Vagina (tissue), 2 donors: Measurements from ENCODE around the gene TRDMT1. TPM values are rescaled to one million over a fixed set of nuclear protein-coding genes. Genes with fewer than 3 reads are reported as not detected.

Experiments
- DNase-seq, 2 donors: peaks; one replicate each; pipeline ENCODE4 v3.0.0-alpha.2; 2017; ENCODE audit errors: extremely low spot score in 2 of 2
- H3K27ac ChIP-seq: fragments of 200-600 bp; sonication (generic); one replicate; pipeline ENCODE4 v1.5.1; 2019
- H3K27me3 ChIP-seq: fragments of 200-600 bp; sonication (generic); one replicate; pipeline ENCODE4 v1.5.1; 2019
- H3K36me3 ChIP-seq, 2 donors: fragments of 200-600 bp; sonication (generic); one replicate each; pipeline ENCODE4 v1.5.1; 2017 to 2019
- H3K4me1 ChIP-seq: fragments of 200-600 bp; sonication (generic); one replicate; pipeline ENCODE4 v1.5.1; 2019
- H3K4me3 ChIP-seq, 2 donors: fragments of 200-600 bp; sonication (generic); 1 replicate in 1 of 2; 2 replicates in 1 of 2; pipeline ENCODE4 v1.5.1; 2016 to 2019
- H3K9me3 ChIP-seq: fragments of 200-600 bp; sonication (generic); one replicate; pipeline ENCODE4 v1.5.1; 2019
- POLR2A ChIP-seq, 2 donors: fragments of 450-650 bp; IDR thresholded peaks; one replicate each; pipeline ENCODE4 v1.6.1; 2017; ENCODE audit warnings: antibody characterized with exemption in 2 of 2, mild to moderate bottlenecking in 2 of 2, moderate library complexity in 2 of 2
- POLR2AphosphoS5 ChIP-seq, 2 donors: sonication (generic); formaldehyde crosslinking; IDR thresholded peaks; one replicate each; pipeline ENCODE4 v1.9.0; 2017; ENCODE audit warnings: antibody characterized with exemption in 2 of 2, mild to moderate bottlenecking in 2 of 2, low read depth in 1 of 2; ENCODE audit not compliant: insufficient read depth in 1 of 2
- intact Hi-C: fragments of 100-400 bp; cut with DNase I; formaldehyde crosslinking; loops from one replicate; pipeline ENCODE4 v1.15.1; 2023
- total RNA-seq: library from RNA; depleted of rRNA; stranded (reverse); fragments of >200 nt; gene quantifications from one replicate; pipeline ENCODE4 v1.2.3, GENCODE V29; 2016
- TF ChIP-seq, protein P1 (sequence below), 3 experiments: fragments of 450-650 bp in 2 of 3; fragments of 200-600 bp in 1 of 3; sonication (generic) in 1 of 3; IDR thresholded peaks; one replicate each; pipeline ENCODE4 v1.5.1; 2017 to 2019; ENCODE audit warnings: antibody characterized with exemption in 3 of 3, mild to moderate bottlenecking in 2 of 3, moderate library complexity in 2 of 3

Gene TRDMT1
- total RNA-seq, 1 donor from 2014 or later, result 6.1 TPM

DNA sequence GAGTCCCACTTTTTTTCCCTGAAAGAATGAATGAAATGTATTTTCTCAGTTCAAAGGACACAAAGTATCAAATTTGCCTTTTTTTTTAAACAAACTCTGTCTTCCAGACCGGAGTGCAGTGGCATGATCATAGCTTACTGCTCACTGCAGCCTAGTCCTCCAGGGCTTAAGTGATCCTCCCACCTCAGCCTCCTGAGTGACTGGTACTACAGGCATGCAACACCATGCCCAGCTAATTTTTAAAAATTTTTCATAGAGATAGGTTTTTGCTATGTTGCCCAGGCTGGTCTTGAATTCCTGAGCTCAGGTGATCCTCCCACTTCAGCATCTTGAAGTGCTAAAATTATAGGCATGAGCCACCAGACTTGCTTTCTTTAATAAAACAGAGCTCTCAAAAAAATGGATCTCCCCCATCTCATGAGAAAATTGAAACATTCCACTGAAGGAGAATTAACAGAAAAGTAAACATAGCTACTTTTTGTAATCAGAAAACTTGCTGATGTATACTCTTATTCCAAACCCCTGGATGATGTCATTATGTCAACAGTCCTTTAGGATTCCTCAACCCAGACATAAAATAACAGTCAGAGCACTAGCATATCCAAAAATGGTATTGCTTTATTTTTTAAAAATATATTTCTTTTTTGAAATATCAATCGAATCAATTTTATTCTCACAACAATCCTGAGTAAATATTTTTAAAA is 12.3 kb upstream of the TRDMT1 start:
- no peak overlapping the region for H3K27ac ChIP-seq
- H3K9me3 ChIP-seq, result no peaks in the 10 kb centered on the region
- H3K36me3 ChIP-seq, result no peaks in the 10 kb centered on the region
- no peak overlapping the region for H3K4me3 ChIP-seq
- intact Hi-C loops, result no loop called here
- no peak for DNase-seq
- H3K27me3 ChIP-seq, result no peaks in the 10 kb centered on the region
- TF ChIP-seq, protein P1, sequence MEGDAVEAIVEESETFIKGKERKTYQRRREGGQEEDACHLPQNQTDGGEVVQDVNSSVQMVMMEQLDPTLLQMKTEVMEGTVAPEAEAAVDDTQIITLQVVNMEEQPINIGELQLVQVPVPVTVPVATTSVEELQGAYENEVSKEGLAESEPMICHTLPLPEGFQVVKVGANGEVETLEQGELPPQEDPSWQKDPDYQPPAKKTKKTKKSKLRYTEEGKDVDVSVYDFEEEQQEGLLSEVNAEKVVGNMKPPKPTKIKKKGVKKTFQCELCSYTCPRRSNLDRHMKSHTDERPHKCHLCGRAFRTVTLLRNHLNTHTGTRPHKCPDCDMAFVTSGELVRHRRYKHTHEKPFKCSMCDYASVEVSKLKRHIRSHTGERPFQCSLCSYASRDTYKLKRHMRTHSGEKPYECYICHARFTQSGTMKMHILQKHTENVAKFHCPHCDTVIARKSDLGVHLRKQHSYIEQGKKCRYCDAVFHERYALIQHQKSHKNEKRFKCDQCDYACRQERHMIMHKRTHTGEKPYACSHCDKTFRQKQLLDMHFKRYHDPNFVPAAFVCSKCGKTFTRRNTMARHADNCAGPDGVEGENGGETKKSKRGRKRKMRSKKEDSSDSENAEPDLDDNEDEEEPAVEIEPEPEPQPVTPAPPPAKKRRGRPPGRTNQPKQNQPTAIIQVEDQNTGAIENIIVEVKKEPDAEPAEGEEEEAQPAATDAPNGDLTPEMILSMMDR (IDR thresholded peaks at IDR 0.05), result no peak
- TF ChIP-seq POLR2AphosphoS5 (IDR thresholded peaks at IDR 0.05; ENCODE audit: insufficient read depth in 1 of 2, low read depth in 1 of 2) (no peak), POLR2A (IDR thresholded peaks at IDR 0.05) (no peak)
- peaks cover 29% of the 10 kb centered on the region for H3K4me1 ChIP-seq

DNA sequence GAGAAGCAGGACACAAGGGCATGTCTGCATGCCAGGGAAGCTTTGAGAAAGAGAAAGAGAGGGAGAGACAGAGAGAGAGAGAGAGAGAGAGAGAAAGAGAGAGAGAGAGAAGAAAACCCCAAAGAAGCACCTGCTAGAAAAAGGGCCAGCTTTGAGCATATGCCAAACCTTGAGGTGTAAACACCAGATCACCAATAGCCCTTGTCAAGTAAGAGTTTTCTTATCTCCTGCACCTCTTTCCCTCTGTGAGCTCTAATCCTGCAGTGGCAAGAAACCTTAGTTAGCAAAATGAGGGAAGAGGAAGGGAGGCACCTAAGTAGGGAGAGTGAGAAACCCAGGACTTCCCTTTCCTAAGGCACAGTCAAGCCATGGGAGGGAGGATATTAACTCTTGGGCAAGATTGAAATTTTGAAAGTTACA is 11.3 kb upstream of the TRDMT1 start:
- no peak overlapping the region for H3K4me3 ChIP-seq
- no peak for DNase-seq
- no peaks in the 10 kb centered on the region for H3K36me3 ChIP-seq
- intact Hi-C loops, result no loop called here
- no peaks in the 10 kb centered on the region for H3K27me3 ChIP-seq
- TF ChIP-seq POLR2A (IDR thresholded peaks at IDR 0.05), result no peak
- H3K9me3 ChIP-seq, result no peaks in the 10 kb centered on the region
- H3K27ac ChIP-seq, result no peak overlapping the region
- H3K4me1 ChIP-seq, result peaks cover 29% of the 10 kb centered on the region

DNA sequence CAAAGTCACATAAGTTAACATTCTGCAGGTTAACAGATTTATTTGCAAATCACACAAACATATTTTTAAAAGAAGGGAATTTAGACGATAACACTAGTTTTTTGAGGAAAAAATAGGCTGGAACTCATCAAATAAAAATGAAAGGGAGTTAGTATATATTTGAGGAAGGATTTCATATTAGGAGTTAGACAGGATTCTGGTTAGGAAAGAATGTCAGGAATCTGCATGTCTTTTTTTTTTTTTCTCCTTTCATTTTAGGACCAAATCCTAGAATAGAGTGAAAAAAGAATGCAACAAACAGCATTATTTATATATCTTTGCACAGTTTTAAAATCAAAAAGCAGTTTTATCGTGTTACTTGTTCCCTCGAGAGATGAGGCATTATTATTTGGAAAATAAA is 8.9 kb upstream of the TRDMT1 start:
- no peaks in the 10 kb centered on the region for H3K9me3 ChIP-seq
- H3K27ac ChIP-seq, result peak overlapping the region; percentile 31
- DNase-seq, result no peak
- H3K36me3 ChIP-seq, result no peaks in the 10 kb centered on the region
- no peaks in the 10 kb centered on the region for H3K27me3 ChIP-seq
- TF ChIP-seq POLR2A (IDR thresholded peaks at IDR 0.05), result no peak
- no peak overlapping the region for H3K4me3 ChIP-seq
- intact Hi-C loops, result no loop called here
- peaks cover 10% of the 10 kb centered on the region for H3K4me1 ChIP-seq

DNA sequence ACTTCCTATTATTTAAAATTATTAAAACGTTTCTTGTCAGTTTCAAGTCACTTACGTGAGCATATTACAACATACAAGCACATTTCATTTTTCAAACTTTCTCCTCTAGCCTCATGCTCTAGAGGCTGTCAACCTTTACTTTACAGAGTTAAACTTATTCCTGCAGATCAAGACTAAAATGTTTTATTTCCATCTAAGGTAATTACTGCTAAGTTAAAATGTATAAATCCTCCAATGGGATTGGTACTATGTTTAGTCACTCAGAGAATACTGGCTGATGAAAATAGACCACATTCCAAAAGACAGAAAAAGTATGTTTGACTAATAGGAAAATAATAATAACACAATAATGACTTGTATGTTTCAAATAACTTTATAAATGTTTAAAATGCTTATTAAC is 8.4 kb upstream of the TRDMT1 start:
- TF ChIP-seq POLR2AphosphoS5 (IDR thresholded peaks at IDR 0.05; ENCODE audit: insufficient read depth in 1 of 2, low read depth in 1 of 2) (no peak), POLR2A (IDR thresholded peaks at IDR 0.05) (no peak)
- TF ChIP-seq, protein P1 (IDR thresholded peaks at IDR 0.05), result no peak
- Histone ChIP-seq H3K4me1 (peaks cover 5% of the 10 kb centered on the region), H3K27me3 (no peaks in the 10 kb centered on the region), H3K4me3 (no peak overlapping the region), H3K9me3 (no peaks in the 10 kb centered on the region), H3K27ac (no peak overlapping the region), H3K36me3 (no peaks in the 10 kb centered on the region)
- intact Hi-C loops, result no loop called here
- no peak for DNase-seq

DNA sequence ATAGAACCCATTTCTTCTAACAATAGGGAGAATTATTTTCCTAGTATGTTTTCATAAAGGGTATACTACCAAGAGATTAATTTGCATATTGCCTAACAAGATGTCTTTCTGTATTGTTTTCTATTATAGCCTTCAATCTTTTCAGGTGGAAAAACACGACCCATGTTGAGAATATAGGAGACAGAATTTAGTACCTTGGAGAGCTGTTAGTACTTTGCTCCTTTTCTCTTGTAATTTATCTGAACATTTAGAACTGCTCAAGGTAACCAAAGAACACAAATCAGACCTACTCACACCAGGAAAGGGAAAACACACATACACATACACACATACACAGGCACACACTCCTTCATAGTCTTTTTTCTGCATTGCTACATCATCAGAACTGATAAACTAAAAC is 7.8 kb upstream of the TRDMT1 start:
- TF ChIP-seq POLR2A (IDR thresholded peaks at IDR 0.05), result no peak
- TF ChIP-seq, protein P1 (IDR thresholded peaks at IDR 0.05), result no peak
- no peak for TF ChIP-seq POLR2AphosphoS5 (IDR thresholded peaks at IDR 0.05; ENCODE audit: insufficient read depth in 1 of 2, low read depth in 1 of 2)
- no peaks in the 10 kb centered on the region for H3K36me3 ChIP-seq
- intact Hi-C loops, result no loop called here
- H3K4me1 ChIP-seq, result no peaks in the 10 kb centered on the region
- H3K4me3 ChIP-seq, result no peak overlapping the region
- no peaks in the 10 kb centered on the region for H3K27me3 ChIP-seq
- no peak overlapping the region for H3K27ac ChIP-seq
- H3K9me3 ChIP-seq, result no peaks in the 10 kb centered on the region
- DNase-seq, result no peak

DNA sequence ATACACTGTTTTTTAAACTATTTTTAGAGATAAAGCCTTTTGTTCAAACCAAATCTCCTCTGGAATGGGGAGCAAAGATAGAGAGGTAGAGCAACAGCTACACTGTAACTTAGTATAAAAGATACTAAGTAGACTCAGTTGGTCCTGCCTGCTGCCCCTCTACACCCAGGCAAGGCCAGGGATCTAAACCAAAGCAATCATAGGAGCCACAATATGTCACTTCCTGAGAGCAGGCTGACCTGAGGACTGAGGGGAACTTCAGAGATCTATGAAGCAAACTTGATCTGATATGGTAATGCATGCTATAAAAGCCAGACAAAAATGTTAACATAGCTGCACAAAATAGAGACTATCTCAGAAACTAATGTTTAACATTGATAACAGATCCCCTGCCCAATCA is 7.0 kb upstream of the TRDMT1 start:
- no peaks in the 10 kb centered on the region for H3K36me3 ChIP-seq
- intact Hi-C loops, result no loop called here
- H3K27me3 ChIP-seq, result no peaks in the 10 kb centered on the region
- no peaks in the 10 kb centered on the region for H3K9me3 ChIP-seq
- no peak for TF ChIP-seq POLR2AphosphoS5 (IDR thresholded peaks at IDR 0.05; ENCODE audit: insufficient read depth in 1 of 2, low read depth in 1 of 2)
- TF ChIP-seq, protein P1 (IDR thresholded peaks at IDR 0.05), result no peak
- no peak for TF ChIP-seq POLR2A (IDR thresholded peaks at IDR 0.05)
- DNase-seq, result no peak
- no peaks in the 10 kb centered on the region for H3K4me1 ChIP-seq
- H3K4me3 ChIP-seq, result no peak overlapping the region
- H3K27ac ChIP-seq, result no peak overlapping the region
